ENCODE measurements around the gene TAF11L2.

Gene TAF11L2

GRCh38 chr5:17455942-17456341 is 42.1 kb upstream of the TAF11L2 start:
- TF ChIP-seq GLIS3 (CRISPR knock-in tag; IDR thresholded peaks at IDR 0.05) (no peak), ZFP30 (CRISPR knock-in tag; IDR thresholded peaks at IDR 0.05) (no peak), OSR1 (CRISPR knock-in tag; IDR thresholded peaks at IDR 0.05) (no peak), PATZ1 (CRISPR knock-in tag; IDR thresholded peaks at IDR 0.05; ENCODE audit: borderline replicate concordance) (no peak), CSDC2 (CRISPR knock-in tag; IDR thresholded peaks at IDR 0.05) (no peak), ZC3H10 (CRISPR knock-in tag; IDR thresholded peaks at IDR 0.05) (no peak), ZNF565 (CRISPR knock-in tag; conservative IDR thresholded peaks at IDR 0.05; ENCODE audit: low read depth) (no peak), PPARA (CRISPR knock-in tag; IDR thresholded peaks at IDR 0.05; ENCODE audit: borderline replicate concordance) (no peak), ESRRG (CRISPR knock-in tag; IDR thresholded peaks at IDR 0.05) (no peak), SNAI2 (CRISPR knock-in tag; IDR thresholded peaks at IDR 0.05) (no peak), ZNF8 (CRISPR knock-in tag; IDR thresholded peaks at IDR 0.05) (no peak), CSRNP3 (CRISPR knock-in tag; IDR thresholded peaks at IDR 0.05) (no peak), ISL1 (CRISPR knock-in tag; IDR thresholded peaks at IDR 0.05) (no peak)
- no peak for ATAC-seq

GRCh38 chr5:17461793-17462192 is 36.2 kb upstream of the TAF11L2 start:
- TF ChIP-seq ZFP30 (CRISPR knock-in tag; IDR thresholded peaks at IDR 0.05): no peak
- TF ChIP-seq ZFP3 (CRISPR knock-in tag; IDR thresholded peaks at IDR 0.05): no peak
- TF ChIP-seq TOX (CRISPR knock-in tag; IDR thresholded peaks at IDR 0.05; ENCODE audit: borderline replicate concordance): no peak
- no peak for TF ChIP-seq ISL1 (CRISPR knock-in tag; IDR thresholded peaks at IDR 0.05)
- TF ChIP-seq OSR1 (CRISPR knock-in tag; IDR thresholded peaks at IDR 0.05): no peak
- no peak for TF ChIP-seq RARB (CRISPR knock-in tag; IDR thresholded peaks at IDR 0.05)
- no peak for TF ChIP-seq TSHZ2 (CRISPR knock-in tag; IDR thresholded peaks at IDR 0.05)
- TF ChIP-seq SNAI2 (CRISPR knock-in tag; IDR thresholded peaks at IDR 0.05): no peak
- TF ChIP-seq ZNF8 (CRISPR knock-in tag; IDR thresholded peaks at IDR 0.05): no peak
- no peak for TF ChIP-seq ZNF565 (CRISPR knock-in tag; conservative IDR thresholded peaks at IDR 0.05; ENCODE audit: low read depth)
- TF ChIP-seq PPARA (CRISPR knock-in tag; IDR thresholded peaks at IDR 0.05; ENCODE audit: borderline replicate concordance): no peak
- no peak for TF ChIP-seq TCF4 (CRISPR knock-in tag; IDR thresholded peaks at IDR 0.05; ENCODE audit: borderline replicate concordance)
- TF ChIP-seq CREB5 (CRISPR knock-in tag; IDR thresholded peaks at IDR 0.05; ENCODE audit: low read depth): no peak
- no peak for TF ChIP-seq CSDC2 (CRISPR knock-in tag; IDR thresholded peaks at IDR 0.05)
- no peak for TF ChIP-seq POU6F1 (CRISPR knock-in tag; IDR thresholded peaks at IDR 0.05; ENCODE audit: borderline replicate concordance, low read depth)
- TF ChIP-seq CSRNP3 (CRISPR knock-in tag; IDR thresholded peaks at IDR 0.05): no peak
- no peak for TF ChIP-seq BACH2 (CRISPR knock-in tag; IDR thresholded peaks at IDR 0.05; ENCODE audit: borderline replicate concordance)
- ATAC-seq: no peak

Data from SK-N-SH treated with all-trans-retinoic acid at 6 μM for 48 hours (cell line).